Measurements from ENCODE around the gene ANOS1. TPM values are rescaled to one million over a fixed set of nuclear protein-coding genes. Genes with fewer than 3 reads are reported as not detected.

ANOS1 gene
- total and polyA plus RNA-seq, 3 donors from 2014 or later = 12.3 to 37.2 (median 29.4) TPM

DNA sequence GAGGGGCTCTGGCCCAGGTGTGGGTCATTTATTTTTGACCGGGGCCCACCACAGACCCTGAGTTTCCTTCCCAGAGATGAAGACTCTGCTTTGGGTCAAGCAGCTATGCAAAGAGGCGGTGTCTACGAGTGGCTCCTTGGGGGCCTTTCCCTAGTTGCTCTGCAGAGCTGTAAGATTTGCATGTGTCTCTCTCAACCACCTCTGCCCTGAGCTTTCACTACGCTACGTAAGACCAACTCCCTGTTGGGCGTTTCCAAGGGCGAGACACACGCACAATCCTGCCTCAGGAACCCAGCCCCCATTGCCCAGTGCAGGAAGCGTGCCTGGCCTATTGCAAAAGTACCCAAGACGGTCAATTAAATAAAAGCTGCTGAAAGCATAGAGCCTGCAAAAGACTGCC lies 10.0 kb upstream of the ANOS1 start:
- Histone ChIP-seq H3K4me1 (no peaks in the 10 kb centered on the region), H3K36me3 (ENCODE audit: low read depth, missing control alignments) (no peaks in the 10 kb centered on the region), H3K4me3 (no peak overlapping the region), H3K9me3 (no peaks in the 10 kb centered on the region), H3K27me3 (no peaks in the 10 kb centered on the region), H3K27ac (no peak overlapping the region)
- intact Hi-C loops (cut with DNase I; ENCODE audit: low total_unique reads) = no loop called here
- DNase-seq = no peak
- 93 to 97% methylated on average over 4 to 10 of the region's 10 CpGs for WGBS, 2 donors
- TF ChIP-seq POLR2A (IDR thresholded peaks at IDR 0.05) (no peak), CTCF (IDR thresholded peaks at IDR 0.05) (no peak)

DNA sequence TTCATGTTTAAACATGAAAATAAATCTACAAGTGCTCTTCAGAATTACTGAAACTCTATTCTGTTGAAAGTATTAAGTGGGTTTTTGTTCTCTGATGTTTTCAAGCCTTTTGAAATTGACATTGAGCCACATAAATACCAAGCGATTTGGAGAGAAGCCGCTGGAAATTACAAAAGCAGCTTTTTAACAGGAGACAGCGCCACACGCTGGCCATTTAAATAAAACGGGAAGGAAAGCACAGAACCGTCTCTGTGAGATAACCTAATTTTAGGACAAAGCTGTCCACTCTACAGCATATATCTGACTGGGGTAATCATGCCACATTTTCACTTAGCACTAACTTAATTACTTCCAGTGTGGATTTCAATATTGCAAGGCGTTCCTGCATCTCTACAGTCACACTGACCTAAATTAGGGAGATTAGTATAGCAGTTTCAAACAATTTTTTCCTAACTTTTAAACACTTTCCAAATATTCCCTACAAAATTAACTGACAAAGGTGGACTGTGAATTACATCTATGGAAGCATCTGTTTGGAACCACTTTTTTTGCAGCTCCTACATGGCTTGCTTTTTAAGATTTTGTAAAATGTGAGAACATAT lies 6.8 kb upstream of the ANOS1 start:
- DNase-seq = peak; percentile 51

DNA sequence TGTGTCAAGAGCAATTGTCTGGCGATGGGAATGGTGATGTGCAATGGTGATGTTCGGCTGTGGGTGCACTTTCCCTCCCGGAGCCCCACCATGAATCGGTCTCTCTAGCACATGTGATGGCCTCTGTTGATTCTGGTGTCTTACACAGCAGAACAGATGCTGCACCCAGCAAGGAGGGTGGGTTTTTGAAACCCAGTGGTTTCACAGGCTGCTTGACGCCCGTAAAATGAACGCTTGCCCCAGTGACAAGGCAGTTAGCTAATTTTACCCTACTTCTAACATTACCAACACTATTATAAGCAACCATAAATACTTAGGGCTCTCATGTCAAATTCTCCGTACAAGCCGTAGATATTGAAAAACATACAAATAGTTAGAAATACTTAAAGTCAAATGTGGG lies 5.9 kb upstream of the ANOS1 start:
- intact Hi-C loops (cut with DNase I; ENCODE audit: low total_unique reads) = no loop called here
- Histone ChIP-seq H3K9me3 (no peaks in the 10 kb centered on the region), H3K36me3 (ENCODE audit: low read depth, missing control alignments) (no peaks in the 10 kb centered on the region), H3K27ac (no peak overlapping the region), H3K4me1 (no peaks in the 10 kb centered on the region), H3K4me3 (no peak overlapping the region), H3K27me3 (no peaks in the 10 kb centered on the region)
- no peak for DNase-seq
- TF ChIP-seq CTCF (IDR thresholded peaks at IDR 0.05) = no peak
- TF ChIP-seq POLR2A (IDR thresholded peaks at IDR 0.05) = no peak
- 94 to 96% methylated on average over 9 of the region's 9 CpGs for WGBS, 2 donors

More for the DNA sequence above, 6.8 kb upstream of the ANOS1 start:
- no peaks in the 10 kb centered on the region for H3K9me3 ChIP-seq
- WGBS, 2 donors = 10 to 11% methylated on average over 7 of the region's 7 CpGs
- no peaks in the 10 kb centered on the region for H3K27me3 ChIP-seq
- no peaks in the 10 kb centered on the region for H3K4me1 ChIP-seq
- H3K4me3 ChIP-seq = no peak overlapping the region
- H3K27ac ChIP-seq = no peak overlapping the region
- intact Hi-C loops (cut with DNase I; ENCODE audit: low total_unique reads) = no loop called here
- TF ChIP-seq POLR2A (IDR thresholded peaks at IDR 0.05) (no peak), CTCF (IDR thresholded peaks at IDR 0.05) (peak; percentile 50 to 57 (median 53))
- H3K36me3 ChIP-seq (ENCODE audit: low read depth, missing control alignments) = no peaks in the 10 kb centered on the region

DNA sequence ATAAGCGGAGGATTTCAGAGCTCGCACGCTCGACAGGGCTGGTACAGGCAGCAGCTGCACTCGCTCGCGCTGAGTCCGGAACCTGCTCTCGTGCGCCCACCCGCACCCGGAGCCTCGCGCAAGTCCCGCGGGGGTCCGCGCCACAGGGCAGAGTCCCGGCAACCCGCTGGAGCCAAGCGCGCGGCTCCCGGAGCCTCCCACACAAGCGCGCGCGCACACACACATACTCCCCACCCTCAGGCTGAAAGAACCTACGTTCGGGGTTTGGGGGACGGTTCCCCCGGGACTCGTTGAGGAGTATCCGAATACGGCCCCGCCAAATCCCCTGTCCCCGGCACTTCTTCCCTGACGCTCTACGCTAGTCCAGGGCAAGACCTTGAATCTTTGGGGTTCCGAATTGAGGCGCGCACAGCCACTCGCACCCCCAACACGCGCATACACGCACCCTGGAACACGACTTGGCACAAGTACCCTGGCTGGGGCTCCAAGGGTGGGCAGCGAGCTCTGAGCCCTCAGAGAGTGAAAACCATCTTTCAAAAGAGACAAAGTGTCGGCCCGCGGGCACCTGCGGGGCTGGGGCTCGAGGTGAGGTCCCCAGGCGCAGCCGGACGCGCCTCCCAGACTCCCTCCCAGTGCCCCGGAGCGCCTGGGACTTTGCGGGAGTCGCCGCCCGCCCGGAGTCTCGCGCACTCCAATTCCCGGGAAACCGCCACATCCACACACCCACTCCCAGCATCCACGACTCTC lies 952 bp downstream of the ANOS1 start:
- H3K27ac ChIP-seq = no peak overlapping the region
- WGBS, 2 donors = 0 to 1% methylated on average over 20 to 38 of the region's 69 CpGs

More for the DNA sequence above, 952 bp downstream of the ANOS1 start:
- TF ChIP-seq POLR2A (IDR thresholded peaks at IDR 0.05) = no peak
- no peak for TF ChIP-seq CTCF (IDR thresholded peaks at IDR 0.05)
- DNase-seq = peak; percentile 32
- Histone ChIP-seq H3K4me3 (peak overlapping the region; percentile 40 to 63), H3K36me3 (ENCODE audit: low read depth, missing control alignments) (no peaks in the 10 kb centered on the region), H3K27me3 (no peaks in the 10 kb centered on the region), H3K9me3 (no peaks in the 10 kb centered on the region), H3K4me1 (no peaks in the 10 kb centered on the region)
- intact Hi-C loops (cut with DNase I; ENCODE audit: low total_unique reads) = no loop called here
